Right forelimb (tissue), 1 donor: ENCODE data around the gene MTG2.
"Not testable (repeated sequence)": the region's sequence is repeated elsewhere in the genome, so short reads cannot be mapped to it uniquely, and the experiment has no call there.

Experiments
- DNase-seq: peaks from one replicate; pipeline ENCODE4 v3.0.0-alpha.2; 2018

Gene MTG2

GRCh38 chr20:62146019-62146755 is 36.6 kb upstream of the MTG2 start:
- DNase-seq, result no peak

- DNase-seq, result no peak
These were observed 35.7 kb upstream of the MTG2 start for GRCh38 chr20:62147125-62147524.

GRCh38 chr20:62147528-62147927 is 35.3 kb upstream of the MTG2 start:
- DNase-seq, result no peak

- DNase-seq, result not testable (repeated sequence)
These were observed 34.4 kb upstream of the MTG2 start for GRCh38 chr20:62148383-62148782.

- DNase-seq, result no peak
These were observed 33.9 kb upstream of the MTG2 start for GRCh38 chr20:62148908-62149314.

GRCh38 chr20:62149532-62150309 is 33.1 kb upstream of the MTG2 start:
- DNase-seq, result no peak

- DNase-seq, result no peak
These were observed 32.6 kb upstream of the MTG2 start for GRCh38 chr20:62150310-62150575.

GRCh38 chr20:62151225-62151624 is 31.6 kb upstream of the MTG2 start:
- DNase-seq, result no peak

- DNase-seq, result no peak
These were observed 30.9 kb upstream of the MTG2 start for GRCh38 chr20:62151835-62152364.

- no peak for DNase-seq
These were observed 27.2 kb upstream of the MTG2 start for GRCh38 chr20:62155428-62156253.

- no peak for DNase-seq
These were observed 26.6 kb upstream of the MTG2 start for GRCh38 chr20:62156254-62156556.

- peak; percentile 71 for DNase-seq
These were observed 26.0 kb upstream of the MTG2 start for GRCh38 chr20:62156592-62157386.

- no peak for DNase-seq
These were observed 25.3 kb upstream of the MTG2 start for GRCh38 chr20:62157387-62158087.

- no peak for DNase-seq
These were observed 24.8 kb upstream of the MTG2 start for GRCh38 chr20:62158088-62158400.

GRCh38 chr20:62158541-62158940 is 24.3 kb upstream of the MTG2 start:
- DNase-seq, result no peak

GRCh38 chr20:62159052-62159451 is 23.8 kb upstream of the MTG2 start:
- DNase-seq, result no peak

GRCh38 chr20:62159839-62160238 is 23.0 kb upstream of the MTG2 start:
- DNase-seq, result no peak

- DNase-seq, result no peak
These were observed 22.6 kb upstream of the MTG2 start for GRCh38 chr20:62160253-62160652.

- DNase-seq, result no peak
These were observed 22.0 kb upstream of the MTG2 start for GRCh38 chr20:62160876-62161275.

- DNase-seq, result no peak
These were observed 21.5 kb upstream of the MTG2 start for GRCh38 chr20:62161347-62161746.

GRCh38 chr20:62162765-62163484 is 19.9 kb upstream of the MTG2 start:
- no peak for DNase-seq

- no peak for DNase-seq
These were observed 19.4 kb upstream of the MTG2 start for GRCh38 chr20:62163485-62163865.
